Measurements from ENCODE around the gene UMOD.

DNA sequence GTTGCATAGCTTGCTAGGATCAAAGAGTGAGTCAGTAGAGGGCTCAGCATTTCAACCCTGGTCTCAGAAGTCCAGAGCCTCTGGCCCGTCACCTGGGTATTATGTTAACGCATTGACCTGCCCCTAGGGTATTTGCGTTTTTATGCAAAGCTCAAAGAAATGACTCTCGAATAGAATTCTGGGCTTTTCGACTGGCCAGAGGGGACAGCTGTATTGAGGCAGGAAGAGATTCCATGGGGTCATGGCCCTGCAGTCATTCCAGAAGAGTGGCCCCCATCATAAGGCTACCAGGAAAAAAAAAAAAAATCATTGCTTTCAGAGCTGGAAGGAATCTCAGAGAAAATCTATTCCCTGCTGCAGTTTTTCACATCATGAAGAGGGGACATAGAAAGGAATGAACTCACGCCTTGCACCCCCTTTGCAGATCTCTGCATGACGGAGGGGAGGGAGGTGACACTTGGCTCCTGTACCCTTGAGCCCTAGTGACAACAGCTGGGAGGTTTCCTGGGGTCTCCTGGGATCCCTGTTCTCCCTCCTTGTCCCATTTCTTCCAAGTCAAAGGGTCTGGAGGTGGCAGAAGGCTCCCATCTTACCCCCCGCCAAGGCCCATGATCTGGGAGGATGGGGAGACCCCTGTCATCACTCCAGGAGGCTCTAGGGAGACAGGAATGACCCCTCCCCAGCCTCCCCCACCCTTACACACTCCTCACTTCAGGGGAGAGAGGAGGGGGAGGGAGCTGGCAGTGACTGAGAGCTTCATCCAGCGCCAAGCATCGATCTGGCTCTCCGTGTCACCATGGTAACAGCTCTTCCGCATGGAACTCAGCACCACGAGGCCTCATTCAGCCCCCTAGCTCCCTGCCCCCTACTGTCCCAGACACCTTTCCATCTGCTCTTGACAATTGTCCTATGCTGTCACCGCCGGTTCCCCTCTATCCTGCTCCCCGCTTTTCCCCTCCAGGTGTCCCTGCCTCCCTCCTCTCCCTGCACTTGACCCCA lies 61.0 kb downstream of the UMOD start:
- no peak for TF ChIP-seq POLR2A (IDR thresholded peaks at IDR 0.05)
- TF ChIP-seq, protein P1, sequence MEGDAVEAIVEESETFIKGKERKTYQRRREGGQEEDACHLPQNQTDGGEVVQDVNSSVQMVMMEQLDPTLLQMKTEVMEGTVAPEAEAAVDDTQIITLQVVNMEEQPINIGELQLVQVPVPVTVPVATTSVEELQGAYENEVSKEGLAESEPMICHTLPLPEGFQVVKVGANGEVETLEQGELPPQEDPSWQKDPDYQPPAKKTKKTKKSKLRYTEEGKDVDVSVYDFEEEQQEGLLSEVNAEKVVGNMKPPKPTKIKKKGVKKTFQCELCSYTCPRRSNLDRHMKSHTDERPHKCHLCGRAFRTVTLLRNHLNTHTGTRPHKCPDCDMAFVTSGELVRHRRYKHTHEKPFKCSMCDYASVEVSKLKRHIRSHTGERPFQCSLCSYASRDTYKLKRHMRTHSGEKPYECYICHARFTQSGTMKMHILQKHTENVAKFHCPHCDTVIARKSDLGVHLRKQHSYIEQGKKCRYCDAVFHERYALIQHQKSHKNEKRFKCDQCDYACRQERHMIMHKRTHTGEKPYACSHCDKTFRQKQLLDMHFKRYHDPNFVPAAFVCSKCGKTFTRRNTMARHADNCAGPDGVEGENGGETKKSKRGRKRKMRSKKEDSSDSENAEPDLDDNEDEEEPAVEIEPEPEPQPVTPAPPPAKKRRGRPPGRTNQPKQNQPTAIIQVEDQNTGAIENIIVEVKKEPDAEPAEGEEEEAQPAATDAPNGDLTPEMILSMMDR (IDR thresholded peaks at IDR 0.05) = no peak

Measured in uterus (tissue), 2 donors.